Hepatocyte (in vitro differentiated cells): ENCODE measurements around the gene HIBCH. TPM values are rescaled to one million over a fixed set of nuclear protein-coding genes. Genes with fewer than 3 reads are reported as not detected.

Experiments
- DNase-seq: peaks from one replicate; pipeline ENCODE4 v3.0.0-alpha.2; 2016; ENCODE audit warnings: low spot score
- H2AFZ ChIP-seq: fragments of 200-600 bp; sonication (generic); 2 replicates; pipeline ENCODE4 v1.6.0; 2016; ENCODE audit warnings: antibody characterized with exemption, mild to moderate bottlenecking
- H3K27ac ChIP-seq: fragments of 200-600 bp; sonication (generic); 2 replicates; pipeline ENCODE4 v1.5.1; 2016; ENCODE audit warnings: mild to moderate bottlenecking
- H3K27me3 ChIP-seq: fragments of 200-600 bp; sonication (generic); 2 replicates; pipeline ENCODE4 v1.6.1; 2016
- H3K36me3 ChIP-seq: fragments of 200-600 bp; sonication (generic); replicated peaks from 2 replicates; pipeline ENCODE4 v1.5.1; 2016; ENCODE audit warnings: low read depth; ENCODE audit not compliant: insufficient read depth
- H3K4me1 ChIP-seq: fragments of 200-600 bp; sonication (generic); 2 replicates; pipeline ENCODE4 v1.5.1; 2016; ENCODE audit warnings: mild to moderate bottlenecking, moderate library complexity; ENCODE audit not compliant: insufficient read depth
- H3K4me2 ChIP-seq: fragments of 200-600 bp; sonication (generic); 2 replicates; pipeline ENCODE4 v1.6.0; 2016
- H3K4me3 ChIP-seq: fragments of 200-600 bp; sonication (generic); 2 replicates; pipeline ENCODE4 v1.5.1; 2016; ENCODE audit warnings: mild to moderate bottlenecking
- H3K79me2 ChIP-seq: fragments of 200-600 bp; sonication (generic); 2 replicates; pipeline ENCODE4 v1.6.0; 2017; ENCODE audit warnings: mild to moderate bottlenecking
- H3K9me2 ChIP-seq: fragments of 200-600 bp; sonication (generic); replicated peaks from 2 replicates; pipeline ENCODE4 v1.6.0; 2017; ENCODE audit warnings: mild to moderate bottlenecking; ENCODE audit not compliant: insufficient read depth
- H3K9me3 ChIP-seq: fragments of 200-600 bp; sonication (generic); 2 replicates; pipeline ENCODE4 v1.5.1; 2016; ENCODE audit warnings: low read depth, mild to moderate bottlenecking
- H4K20me1 ChIP-seq: fragments of 200-600 bp; sonication (generic); 2 replicates; pipeline ENCODE4 v1.6.0; 2016; ENCODE audit warnings: mild to moderate bottlenecking; ENCODE audit not compliant: insufficient read depth, poor library complexity, severe bottlenecking
- CTCF ChIP-seq: fragments of 200-600 bp; sonication (generic); IDR thresholded peaks from 2 replicates; pipeline ENCODE4 v1.5.1; 2016; ENCODE audit warnings: antibody characterized with exemption, mild to moderate bottlenecking; ENCODE audit not compliant: poor library complexity
- EZH2 ChIP-seq: fragments of 200-600 bp; sonication (generic); IDR thresholded peaks from 2 replicates; pipeline ENCODE4 v1.6.1; 2016; ENCODE audit warnings: antibody characterized with exemption, mild to moderate bottlenecking, borderline replicate concordance
- EZH2phosphoT487 ChIP-seq: fragments of 200-600 bp; sonication (generic); IDR thresholded peaks from one replicate; pipeline ENCODE4 v1.6.1; 2018; ENCODE audit warnings: antibody characterized with exemption, mild to moderate bottlenecking, low read depth, moderate library complexity; ENCODE audit not compliant: unreplicated experiment, severe bottlenecking
- WGBS: methylation state at CpG from one replicate; pipeline ENCODE4 v1.1.6; 2016; ENCODE audit warnings: low lambda C conversion rate; ENCODE audit errors: missing lambda C conversion rate; 5-methylcytosine and 5-hydroxymethylcytosine counted together
- polyA plus RNA-seq: library from polyadenylated mRNA; unstranded; fragments of >200 nt; fragmentation: Nextera tagmentation; extraction: Ambion mirVana; gene quantifications from 2 replicates; pipeline ENCODE4 v1.2.1, GENCODE V29; 2016
- total RNA-seq: library from RNA; depleted of rRNA; stranded (reverse); fragments of >200 nt; gene quantifications from 2 replicates; pipeline ENCODE4 v1.2.3, GENCODE V29; 2014

HIBCH gene
- total and polyA plus RNA-seq, 2 experiments from 2014 or later, result 30.9 to 57.0 TPM

- Histone ChIP-seq H3K36me3 (no peaks in the 10 kb centered on the region), H3K4me2 (peak overlapping the region; percentile 87), H3K27me3 (no peaks in the 10 kb centered on the region), H3K9me2 (no peaks in the 10 kb centered on the region), H3K9me3 (no peaks in the 10 kb centered on the region), H3K4me1 (peaks cover 5% of the 10 kb centered on the region), H3K79me2 (peaks cover 44% of the 10 kb centered on the region), H4K20me1 (no peaks in the 10 kb centered on the region), H3K4me3 (peak overlapping the region; percentile 58), H2AFZ (peak overlapping the region; percentile 74), H3K27ac (peak overlapping the region; percentile 67)
- WGBS, result 6% methylated on average over 12 of the region's 12 CpGs
- DNase-seq, result no peak
- no peak for TF ChIP-seq CTCF
- no peak for TF ChIP-seq EZH2
- no peak for TF ChIP-seq EZH2phosphoT487
Measured at GRCh38 chr2:190318931-190319554, 583 bp downstream of the HIBCH start.

GRCh38 chr2:190318514-190318913 is 1.1 kb downstream of the HIBCH start:
- WGBS, result 59% methylated on average over 4 of the region's 4 CpGs
- H3K4me3 ChIP-seq, result peak overlapping the region; percentile 58
- H3K36me3 ChIP-seq, result no peaks in the 10 kb centered on the region
- no peaks in the 10 kb centered on the region for H3K27me3 ChIP-seq
- H3K79me2 ChIP-seq, result peaks cover 49% of the 10 kb centered on the region
- peak overlapping the region; percentile 74 for H2AFZ ChIP-seq
- no peaks in the 10 kb centered on the region for H4K20me1 ChIP-seq
- no peaks in the 10 kb centered on the region for H3K9me3 ChIP-seq
- no peaks in the 10 kb centered on the region for H3K9me2 ChIP-seq
- TF ChIP-seq EZH2phosphoT487 (no peak), CTCF (no peak), EZH2 (no peak)
- H3K4me2 ChIP-seq, result peak overlapping the region; percentile 87
- peak overlapping the region; percentile 67 for H3K27ac ChIP-seq
- no peak for DNase-seq
- peaks cover 9% of the 10 kb centered on the region for H3K4me1 ChIP-seq

- 86% methylated on average over 2 of the region's 2 CpGs for WGBS
- Histone ChIP-seq H3K4me2 (no peak overlapping the region), H3K4me1 (peaks cover 16% of the 10 kb centered on the region)
Measured at GRCh38 chr2:190315273-190315672, 4.4 kb downstream of the HIBCH start.

More at GRCh38 chr2:190315273-190315672, 4.4 kb downstream of the HIBCH start:
- H3K9me3 ChIP-seq, result no peaks in the 10 kb centered on the region
- no peaks in the 10 kb centered on the region for H3K36me3 ChIP-seq
- TF ChIP-seq EZH2phosphoT487 (no peak), CTCF (no peak), EZH2 (no peak)
- no peaks in the 10 kb centered on the region for H4K20me1 ChIP-seq
- H3K27me3 ChIP-seq, result no peaks in the 10 kb centered on the region
- no peak overlapping the region for H3K27ac ChIP-seq
- no peaks in the 10 kb centered on the region for H3K9me2 ChIP-seq
- H3K79me2 ChIP-seq, result peaks cover 74% of the 10 kb centered on the region
- H3K4me3 ChIP-seq, result no peak overlapping the region
- H2AFZ ChIP-seq, result no peak overlapping the region
- DNase-seq, result no peak
